Stimulated activated CD4-positive, alpha-beta T cell treated with anti-CD3 and anti-CD28 coated beads, Interleukin-15, amount 100 ng/mL, for 48 hours (primary cell): ENCODE measurements around the gene NARF.

Experiments used
- DNase-seq, 2 donors: peaks; one replicate each; pipeline ENCODE4 v3.0.0-alpha.2; 2020; ENCODE audit warnings: low read depth in 2 of 2

Gene NARF

DNA sequence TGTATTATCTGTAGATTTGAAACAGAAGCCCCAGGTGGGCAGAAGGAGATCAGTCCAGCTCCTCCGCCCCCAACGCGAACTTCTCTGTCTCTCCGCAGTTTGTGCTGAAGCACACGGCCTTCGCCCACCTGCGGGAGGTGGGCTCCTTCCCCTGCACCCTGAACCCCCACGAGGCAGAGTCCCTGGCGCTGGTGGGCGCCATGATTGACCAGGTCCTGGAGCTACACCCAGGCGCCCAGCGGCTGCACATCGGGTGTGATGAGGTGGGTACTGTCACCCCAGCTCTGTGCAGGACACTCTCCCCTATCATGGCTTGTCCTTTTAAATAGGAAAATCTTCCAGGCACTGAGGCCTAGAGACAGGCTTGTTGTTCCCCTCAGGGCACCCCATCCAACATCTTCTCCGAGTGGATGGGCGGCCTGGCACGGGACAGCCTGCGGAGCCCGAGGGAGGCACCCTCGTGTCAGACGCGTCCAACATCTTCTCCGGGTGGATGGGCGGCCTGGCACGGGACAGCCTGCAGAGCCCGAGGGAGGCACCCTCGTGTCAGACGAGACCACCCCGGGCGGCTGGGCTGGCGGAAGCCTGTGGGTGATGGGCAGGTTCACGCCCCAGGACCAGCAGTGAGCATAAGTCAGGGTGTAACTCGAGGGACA is 24.9 kb upstream of the NARF start:
- DNase-seq, result no peak

DNA sequence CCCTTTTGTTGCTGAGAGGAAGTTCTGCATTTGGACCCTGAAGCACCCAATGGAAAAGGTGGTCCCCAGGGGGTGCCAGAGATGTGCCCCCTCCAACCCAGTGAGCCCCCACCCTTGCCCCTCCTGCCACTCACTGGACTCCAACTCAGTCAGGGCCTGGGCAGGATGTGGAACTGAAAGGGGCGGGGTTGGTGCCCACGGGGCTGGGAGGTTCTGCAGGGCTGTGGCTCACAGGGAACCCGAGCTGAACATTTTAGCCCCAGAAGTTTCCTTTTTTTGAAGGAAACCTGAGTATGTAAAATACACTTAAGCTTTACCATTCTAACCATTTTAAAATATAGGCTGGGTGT is 24.4 kb upstream of the NARF start:
- no peak for DNase-seq

DNA sequence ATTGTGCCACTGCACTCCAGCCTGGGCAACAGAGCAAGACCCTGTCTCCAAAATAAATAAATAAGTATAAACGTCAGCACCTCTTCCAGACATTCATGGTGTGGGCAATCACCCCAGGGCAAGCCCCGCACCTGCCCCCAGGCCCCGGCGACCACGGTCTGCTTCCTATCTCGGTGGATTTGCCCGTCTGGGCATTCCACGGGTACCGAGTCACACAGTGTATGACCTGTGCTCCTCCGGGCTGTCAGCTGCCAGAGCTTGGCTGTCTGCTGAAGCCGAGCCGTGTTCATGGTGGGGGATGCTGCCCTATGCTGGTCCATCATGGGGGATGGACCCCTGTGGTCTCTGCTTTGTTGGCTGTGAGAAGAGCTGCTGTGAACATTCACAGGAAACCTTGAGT is 23.4 kb upstream of the NARF start:
- no peak for DNase-seq

DNA sequence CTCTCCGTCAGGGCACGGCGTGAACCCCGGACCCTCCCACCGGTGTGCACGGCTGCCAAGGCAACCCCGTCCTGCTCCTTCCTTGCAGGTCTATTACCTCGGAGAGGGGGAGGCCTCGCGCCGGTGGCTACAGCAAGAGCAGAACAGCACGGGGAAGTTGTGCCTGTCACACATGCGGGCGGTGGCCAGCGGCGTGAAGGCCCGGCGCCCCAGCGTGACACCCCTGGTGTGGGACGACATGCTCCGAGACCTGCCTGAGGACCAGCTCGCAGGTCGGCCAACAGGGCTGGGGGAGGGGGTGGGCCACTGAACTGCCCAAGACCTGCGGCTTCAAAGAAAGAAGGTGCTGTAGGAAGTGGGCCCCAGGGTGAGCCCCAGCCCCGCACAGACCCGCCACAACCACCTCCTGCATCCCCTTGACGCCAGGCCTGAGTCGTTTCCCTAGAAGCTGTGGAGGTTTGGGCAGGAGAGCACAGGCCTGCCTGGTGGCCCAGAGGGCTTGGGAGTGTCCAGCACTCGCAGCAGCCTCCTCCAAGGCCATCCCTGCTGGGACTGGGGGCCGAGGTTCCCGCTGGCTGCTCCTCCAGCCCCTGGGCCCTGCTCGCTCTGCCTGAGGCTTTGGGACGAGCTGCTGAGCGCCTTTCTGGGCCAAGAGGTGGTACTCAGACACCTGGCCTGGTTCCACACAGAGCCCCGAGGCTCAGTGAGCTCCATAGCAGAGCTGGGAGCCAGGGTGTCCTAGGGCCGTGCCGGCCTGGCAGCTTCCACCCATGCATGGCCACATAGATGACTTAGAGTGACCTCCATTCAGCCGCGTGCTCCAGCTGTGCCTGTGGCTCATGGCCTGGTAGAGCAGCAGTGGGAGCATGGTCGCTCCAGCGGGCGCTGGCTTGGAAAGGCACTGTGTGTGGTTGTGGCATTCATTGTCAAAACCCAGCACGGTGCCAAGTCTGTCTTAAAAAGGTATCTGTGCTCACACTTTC is 22.6 kb upstream of the NARF start:
- no peak for DNase-seq

DNA sequence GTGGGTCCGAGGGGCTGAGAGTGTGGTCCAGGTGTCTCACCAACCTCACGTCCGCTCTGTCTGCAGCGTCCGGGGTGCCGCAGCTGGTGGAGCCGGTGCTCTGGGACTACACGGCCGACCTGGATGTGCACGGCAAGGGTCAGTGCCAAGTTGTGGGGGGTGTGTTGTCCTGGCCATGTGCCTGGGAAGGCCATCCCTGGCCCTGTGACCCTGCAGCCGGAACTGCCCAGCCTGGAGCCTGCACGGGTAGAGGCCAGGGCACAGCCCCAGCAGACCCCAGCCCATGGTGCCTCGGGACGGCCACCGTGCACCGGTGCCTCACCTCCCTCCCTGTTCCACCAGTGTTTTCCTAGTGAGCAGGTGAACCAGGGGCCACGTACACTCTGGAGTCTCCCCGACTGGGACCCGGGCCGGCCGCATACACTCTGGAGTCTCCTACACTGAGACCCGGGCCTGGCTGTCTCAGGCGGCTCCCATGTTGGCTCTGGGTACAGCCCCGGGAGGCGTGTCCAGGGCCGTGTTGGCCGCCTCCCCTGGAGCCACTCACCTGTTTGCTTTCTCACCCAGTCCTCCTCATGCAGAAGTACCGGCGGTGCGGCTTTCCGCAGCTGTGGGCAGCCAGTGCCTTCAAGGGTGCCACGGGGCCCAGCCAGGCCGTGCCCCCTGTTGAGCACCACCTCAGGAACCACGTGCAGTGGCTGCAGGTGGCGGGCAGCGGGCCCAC is 21.8 kb upstream of the NARF start:
- no peak for DNase-seq

DNA sequence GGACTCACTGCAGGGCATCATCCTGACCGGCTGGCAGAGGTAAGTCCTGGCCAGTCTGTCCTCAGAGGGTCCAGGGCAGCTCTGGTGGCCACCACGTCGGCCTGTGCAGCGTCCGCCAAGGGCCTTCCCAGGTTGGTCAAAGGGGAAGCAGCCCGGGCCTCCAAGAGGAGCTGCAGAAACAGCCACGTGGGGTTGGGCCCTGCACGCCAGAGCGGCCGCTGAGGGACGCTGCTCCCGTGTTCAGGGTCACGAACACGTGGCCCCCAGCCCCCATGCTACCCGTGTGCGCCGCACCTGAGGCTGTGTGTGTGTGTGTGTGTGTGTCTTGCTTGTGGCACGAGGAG is 21.2 kb upstream of the NARF start:
- no peak for DNase-seq

DNA sequence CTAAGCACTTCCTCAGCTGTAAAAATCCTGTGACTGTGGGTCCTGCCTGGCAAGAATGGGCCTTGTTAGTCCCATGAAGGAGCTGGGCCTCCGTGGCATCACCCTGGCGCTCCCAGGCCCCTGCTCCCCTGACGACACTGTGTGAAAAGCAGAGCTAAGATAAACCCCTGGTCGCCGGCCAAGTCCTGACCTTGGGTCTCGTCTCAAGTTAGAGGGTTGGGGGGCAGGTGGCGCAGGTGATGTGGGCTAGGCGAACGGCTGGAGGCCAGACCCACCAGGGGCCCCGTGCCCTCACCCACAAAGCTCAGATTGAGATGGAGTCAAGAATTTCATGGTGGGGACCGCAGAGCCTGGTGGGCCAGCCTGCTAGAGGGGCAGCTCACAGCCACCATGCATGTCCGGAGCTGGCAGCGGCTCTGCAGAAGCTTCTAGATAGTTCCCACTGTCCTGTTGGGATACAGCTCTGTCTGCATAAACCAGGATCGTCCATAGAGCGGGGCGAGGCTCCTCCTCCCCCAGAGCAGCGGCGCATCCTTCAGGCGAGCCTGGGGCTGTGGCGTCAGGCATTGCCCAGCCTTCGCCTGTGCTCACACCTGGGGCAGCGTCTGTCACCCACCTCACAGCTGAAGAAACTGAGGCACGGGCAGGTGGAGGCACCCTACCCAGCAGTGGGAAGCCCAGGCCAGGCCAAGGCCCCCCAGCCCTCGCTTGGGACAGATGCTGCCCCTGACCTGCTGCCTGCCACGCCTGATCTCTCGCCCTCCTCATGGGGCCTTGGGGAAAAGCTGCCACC is 19.9 kb upstream of the NARF start:
- no peak for DNase-seq

DNA sequence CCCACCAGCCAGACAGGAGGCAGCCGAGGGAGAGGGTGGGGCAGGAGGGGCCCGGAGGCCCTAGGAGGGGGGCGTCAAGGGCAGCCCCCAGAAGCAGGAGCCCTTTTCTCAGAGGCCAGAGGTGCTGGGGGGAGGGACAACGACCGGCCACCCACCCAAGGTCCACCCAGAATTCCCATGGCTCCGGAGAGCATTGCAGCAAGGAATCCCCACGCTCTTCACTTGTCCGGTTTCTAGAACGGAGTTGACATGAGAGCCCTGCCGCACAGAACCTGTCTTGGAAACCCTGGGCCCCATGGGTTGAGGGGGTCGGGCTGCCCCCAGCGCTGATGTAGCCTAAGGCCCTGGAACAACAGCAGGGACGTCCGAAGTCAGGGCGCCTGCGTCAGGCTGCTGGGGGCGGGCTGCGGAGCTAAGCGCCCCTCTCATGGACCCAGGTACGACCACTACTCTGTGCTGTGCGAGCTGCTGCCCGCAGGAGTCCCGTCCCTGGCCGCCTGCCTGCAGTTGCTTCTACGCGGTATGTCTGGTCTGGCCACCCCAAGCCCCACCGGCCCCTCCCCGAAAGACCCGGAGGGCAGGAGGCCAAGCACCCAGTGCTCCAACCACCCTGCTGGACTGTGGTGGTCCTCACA is 19.2 kb upstream of the NARF start:
- no peak for DNase-seq

DNA sequence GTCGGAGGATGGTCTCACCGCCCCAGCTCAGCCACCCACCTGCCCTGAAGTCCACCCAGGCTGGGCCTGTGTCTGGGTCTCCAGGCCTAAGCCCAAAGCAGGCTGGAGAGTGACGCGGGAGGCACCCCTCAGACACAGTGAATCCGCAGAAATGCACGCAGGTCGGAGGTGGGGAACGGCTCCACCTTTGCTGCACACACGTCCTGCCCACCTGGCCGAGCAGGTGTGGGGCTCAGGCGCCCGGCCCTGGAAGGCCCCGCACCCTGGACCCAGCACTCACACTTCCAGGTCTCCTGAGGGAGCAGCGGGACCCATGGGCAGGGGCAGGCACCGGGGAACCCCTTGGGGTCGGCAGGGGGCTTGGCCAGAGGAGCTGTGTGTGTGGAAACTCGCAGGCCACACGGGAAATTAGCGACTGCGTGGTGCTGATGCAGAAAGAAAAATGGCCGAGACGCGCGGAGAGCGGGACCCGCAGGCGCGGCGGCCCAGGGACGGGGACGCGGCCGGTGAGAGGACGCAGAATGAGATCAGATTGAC is 18.6 kb upstream of the NARF start:
- DNase-seq, result no peak

DNA sequence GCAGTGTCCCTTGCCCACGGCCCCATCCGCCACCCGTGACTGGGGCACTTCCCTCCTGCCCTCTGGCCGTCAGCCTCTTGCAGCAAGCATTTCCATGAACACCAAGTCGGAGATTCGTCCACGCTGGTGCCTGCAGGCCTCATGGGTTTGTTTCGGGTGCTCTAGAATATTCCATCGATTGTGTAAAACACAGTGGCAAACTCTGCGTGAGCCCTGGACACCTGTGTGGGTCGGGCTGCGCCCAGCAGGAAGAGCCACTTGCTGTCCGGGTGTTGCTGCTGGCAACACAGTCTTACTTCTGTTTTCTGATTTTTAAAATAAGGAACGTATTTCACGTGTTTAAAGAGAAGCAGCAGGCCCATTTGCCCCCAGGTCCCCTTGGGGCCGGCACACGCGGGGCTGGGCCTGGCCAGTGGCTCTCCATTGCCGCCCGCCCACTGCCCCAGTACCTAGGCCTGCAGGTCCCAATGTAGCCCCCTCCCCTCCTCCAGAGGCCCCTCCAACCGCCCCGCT is 18.0 kb upstream of the NARF start:
- DNase-seq, result no peak

DNA sequence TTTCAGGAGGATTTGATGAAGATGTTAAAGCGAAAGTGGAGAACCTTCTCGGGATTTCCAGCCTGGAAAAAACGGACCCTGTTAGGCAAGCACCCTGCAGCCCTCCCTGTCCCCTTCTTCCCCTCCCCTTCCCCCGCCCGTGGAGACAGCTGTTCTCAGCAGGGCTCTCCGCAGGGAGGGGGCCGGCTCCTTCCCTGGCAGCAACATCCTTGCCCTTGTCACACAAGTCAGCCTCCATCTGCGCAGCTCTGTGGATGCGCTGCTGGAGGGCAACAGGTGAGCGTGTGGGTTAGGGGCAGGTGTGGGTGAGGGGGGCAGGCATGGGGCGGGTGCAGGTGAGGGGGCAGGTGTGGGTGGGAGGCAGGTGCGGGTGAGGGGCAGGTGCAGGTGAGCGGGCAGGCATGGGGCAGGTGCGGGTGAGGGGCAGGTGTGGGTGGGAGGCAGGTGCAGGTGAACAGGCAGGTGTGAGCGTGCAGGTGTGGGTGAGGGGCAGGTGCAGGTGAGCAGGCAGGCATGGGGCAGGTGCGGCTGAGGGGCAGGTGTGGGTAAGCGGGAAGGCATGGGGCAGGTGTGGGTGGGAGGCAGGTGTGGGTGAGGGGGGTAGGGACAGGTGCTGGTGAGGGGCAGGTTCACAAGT is 17.4 kb upstream of the NARF start:
- no peak for DNase-seq

DNA sequence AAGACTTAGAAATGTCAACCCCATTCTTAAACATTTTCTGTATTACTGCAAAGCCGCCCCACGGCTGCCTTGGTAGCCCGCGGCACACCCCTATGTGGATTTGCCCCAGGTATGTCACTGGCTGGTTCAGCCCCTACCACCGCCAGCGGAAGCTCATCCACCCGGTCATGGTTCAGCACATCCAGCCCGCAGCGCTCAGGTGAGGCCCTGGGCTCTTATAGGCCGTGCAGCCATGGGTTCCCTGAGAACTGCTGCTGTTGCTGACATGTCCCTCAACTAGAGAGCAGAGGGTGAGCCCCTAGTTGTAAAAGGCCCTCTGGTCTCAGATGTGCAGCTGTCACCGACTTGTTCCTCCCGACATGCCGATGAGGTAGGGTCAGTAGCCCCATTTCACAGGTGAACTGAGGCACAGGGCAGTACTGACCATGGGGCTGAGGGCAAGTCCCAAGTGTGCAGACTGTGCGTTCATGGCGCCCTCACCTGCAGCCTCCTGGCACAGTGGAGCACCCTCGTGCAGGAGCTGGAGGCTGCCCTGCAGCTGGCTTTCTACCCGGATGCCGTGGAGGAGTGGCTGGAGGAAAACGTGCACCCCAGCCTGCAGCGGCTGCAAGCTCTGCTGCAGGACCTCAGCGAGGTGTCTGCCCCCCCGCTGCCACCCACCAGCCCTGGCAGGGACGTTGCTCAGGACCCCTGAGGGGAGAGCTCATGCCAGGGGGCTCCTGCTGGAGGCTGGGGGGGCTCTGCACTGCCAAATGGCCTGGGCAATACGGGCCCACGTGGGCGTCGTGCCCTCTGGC is 16.7 kb upstream of the NARF start:
- DNase-seq, result no peak

DNA sequence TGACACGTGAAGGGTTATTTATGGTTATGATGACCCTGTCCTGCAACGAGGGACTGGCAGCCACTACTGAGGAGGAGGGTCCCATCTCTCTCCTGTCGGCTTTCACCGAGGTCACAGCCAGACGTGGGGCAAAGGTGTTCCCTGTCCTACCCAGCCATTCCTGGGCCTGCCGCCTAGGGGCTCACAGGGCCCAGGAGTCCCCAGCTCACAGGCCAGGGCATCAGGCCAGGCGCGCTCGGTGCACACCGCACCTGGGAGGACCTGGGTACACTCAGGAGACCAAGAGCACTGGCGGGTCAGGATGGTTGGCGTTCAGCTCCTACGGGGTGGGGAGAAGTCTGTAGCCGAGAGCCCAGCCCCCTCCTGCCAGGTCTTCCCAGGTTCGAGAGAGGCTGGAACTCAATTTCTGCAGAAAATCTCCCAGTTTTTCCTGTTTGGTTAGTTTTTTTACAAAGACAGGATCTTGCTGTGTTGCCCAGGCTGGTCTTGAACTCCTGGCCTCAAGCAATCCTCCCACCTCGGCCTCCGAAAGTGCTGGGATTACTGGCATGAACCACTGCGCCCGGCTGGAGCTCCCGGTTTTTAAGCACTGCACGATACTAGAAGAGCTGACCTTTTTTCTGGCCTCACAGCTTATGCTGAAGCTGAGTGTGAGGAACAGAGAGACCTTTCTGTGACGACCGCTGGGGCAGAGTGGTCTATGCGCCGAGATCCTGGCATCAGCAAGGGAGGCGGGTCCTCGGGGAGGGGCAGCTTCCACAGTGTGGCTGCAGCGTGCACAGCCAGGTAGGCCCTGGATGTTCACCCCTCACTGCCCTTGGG is 15.7 kb upstream of the NARF start:
- DNase-seq, result no peak

DNA sequence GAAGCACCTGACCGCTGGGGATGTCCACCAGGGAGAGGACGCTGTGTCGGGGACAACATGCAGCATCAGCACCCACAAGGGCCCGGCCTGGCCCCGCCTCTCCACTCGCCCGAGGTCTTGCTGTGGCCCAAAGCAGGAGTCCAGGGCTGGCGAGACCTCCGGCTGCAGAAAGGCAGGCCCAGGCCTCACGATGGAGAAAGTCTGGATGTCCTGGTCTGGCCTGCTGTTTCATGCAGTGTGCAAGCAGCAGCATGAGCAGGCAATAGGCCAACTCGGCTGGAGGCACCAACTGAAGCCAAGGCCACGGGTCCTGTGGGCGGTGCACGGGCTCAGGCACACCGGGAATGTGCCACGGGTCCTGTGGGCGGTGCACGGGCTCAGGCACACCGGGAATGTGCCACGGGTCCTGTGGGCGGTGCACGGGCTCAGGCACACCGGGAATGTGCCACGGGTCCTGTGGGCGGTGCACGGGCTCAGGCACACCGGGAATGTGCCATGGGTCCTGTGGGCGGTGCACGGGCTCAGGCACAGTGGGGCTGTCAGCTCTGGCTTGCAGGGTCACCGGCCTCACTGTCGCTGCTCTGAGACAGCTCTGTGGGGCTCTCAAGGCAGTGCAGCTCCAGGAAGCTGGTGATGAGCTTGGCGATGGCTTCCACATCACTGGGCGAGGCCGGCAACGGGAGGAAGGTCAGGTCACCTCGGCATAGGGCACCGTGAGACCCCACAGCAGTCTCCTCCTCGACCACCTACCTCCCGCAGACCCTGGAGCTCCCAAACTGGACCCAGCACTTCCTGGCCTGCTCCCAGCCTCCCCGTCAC is 14.9 kb upstream of the NARF start:
- no peak for DNase-seq

DNA sequence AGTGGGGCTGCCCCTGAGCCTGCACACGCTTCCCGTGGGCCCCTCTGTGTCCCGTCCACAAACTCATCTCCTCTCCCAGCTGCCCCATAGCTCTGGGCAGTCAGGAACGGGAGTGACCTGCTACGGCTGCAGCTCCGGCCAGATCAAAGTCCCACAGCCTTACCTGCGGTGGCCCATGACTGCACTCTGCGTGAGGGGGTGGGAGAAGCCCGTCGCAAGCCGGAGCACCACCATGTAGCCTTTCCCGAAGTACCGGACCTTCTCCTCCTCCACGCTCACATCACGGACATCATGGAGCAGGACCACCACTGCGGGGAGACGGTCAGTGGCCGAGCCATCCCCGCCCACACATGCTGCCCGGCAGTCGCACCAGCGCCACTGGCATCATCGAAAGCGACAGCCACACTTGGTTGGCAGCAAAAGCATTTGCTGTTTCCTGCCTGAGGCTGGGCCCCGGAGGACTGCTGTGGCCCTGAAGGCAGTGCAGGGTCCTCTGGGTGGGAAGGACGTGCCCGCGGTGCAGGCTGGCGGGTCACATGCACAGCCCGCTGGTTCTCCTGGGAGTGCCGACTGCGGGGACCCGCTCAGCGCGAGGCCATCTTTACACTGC is 14.2 kb upstream of the NARF start:
- DNase-seq, result no peak

DNA sequence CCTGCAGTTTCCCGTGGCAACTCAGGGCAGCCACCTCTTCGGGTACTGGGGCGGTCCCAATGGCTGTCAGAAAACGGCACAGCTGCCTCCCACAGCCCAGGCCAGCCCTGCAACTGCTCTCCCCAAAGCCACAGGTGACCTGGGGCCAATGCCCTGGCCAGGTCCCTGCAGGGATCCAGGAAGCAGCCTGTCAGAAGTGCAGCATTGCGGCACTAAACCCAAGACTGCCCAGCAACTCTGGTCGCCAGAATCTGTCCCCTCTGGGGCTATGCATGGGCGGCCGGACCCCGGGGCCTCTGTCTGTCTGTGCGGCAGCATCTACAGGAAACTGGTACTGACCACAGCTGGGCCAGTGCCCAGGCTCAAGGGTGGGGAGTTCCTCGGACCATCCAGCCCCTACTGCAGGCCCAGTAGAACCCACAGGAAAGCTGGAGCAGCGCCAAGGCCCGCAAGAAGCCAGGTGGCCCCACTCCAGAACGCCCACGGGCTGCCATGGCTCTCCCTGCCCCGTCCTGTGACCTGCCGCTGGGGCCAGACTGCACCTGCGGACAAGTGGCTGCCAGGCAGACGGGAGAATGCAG is 13.5 kb upstream of the NARF start:
- DNase-seq, result no peak

DNA sequence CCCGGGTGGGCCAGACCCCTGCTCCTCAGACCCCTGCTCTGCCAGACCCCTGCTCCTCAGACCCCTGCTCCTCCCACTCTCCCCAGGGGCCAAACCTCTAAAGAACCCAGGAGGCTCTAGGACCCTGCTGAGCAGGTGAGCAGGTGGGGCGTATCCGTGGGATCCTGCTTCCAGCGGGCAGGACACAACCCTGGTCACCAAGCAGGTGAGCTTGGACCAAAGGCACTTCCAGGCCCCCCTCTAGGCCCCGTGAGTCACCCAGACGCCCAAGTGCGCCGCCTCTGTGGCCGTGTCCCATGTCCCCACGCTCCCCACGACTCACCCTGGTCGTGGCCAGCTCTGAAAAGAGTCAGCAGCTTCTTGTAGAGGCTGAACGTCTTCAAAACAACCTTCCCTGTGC is 13.0 kb upstream of the NARF start:
- DNase-seq, result no peak
